ENCODE results near the gene MRPS2. TPM values are rescaled to one million over a fixed set of nuclear protein-coding genes. Genes with fewer than 3 reads are reported as not detected.
"Not testable (repeated sequence)": the region's sequence is repeated elsewhere in the genome, so short reads cannot be mapped to it uniquely, and the experiment has no call there.

Gene MRPS2
- total RNA-seq, result 13.9 TPM

DNA sequence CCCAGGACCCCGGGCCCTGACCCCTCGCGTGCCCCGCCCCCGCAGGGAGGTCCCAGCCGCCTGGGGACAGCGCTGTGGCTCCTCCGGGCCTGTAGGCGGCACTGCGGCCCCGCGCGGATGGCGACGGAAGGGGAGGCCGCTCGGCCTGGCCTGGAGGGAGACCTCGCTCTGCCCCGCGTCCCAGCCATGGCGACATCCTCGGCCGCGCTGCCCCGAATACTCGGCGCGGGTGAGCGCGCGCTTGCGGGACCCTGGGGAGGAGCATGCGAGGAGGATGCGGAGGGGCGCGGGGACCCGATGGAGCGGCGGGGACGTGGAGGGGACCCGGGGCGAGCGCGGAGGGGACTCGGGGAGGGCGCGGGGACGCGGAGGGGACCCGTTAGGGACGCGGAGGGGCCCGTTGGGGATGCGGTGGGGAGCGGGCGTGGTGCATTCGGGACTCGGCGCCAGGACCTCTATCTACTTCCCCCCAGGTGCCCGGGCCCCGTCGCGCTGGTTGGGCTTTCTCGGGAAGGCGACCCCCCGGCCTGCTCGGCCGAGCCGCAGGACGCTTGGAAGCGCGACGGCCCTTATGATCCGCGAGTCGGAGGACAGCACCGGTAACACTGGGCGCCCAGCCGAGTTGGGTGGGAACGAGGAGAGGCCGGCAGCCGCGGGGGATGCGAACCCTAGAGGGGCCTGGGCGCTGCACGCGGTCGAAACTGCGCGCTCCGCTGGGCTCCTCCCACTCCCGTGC, at the start of gene MRPS2:
Gene MRPS2, plus strand, starts transcription at position 158 of the 736 bp plus-strand sequence. Its CDS starts 29 bp downstream, at position 187.
- FAIRE-seq, result no peak
- DNase-seq (ENCODE audit: low spot score in 2 of 2), result peak; percentile 95 to 96

DNA sequence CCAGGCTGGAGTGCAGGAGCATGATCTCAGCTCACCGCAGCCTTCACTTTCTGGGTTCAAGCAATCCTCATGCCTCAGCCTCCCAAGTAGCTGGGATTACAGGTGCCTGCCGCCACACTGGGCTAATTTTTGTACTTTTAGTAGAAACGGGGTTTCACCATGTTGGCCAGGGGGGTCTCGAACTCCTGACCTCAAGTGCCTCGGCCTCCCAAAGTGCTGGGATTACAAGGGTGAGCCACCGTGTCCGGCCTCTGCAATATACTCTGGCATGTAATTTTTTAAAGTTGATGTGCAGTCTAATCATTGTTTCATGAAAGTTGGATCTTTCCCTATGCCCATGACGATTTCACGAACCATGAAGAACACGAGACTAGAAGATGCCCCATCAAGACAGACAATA, 49.5 kb upstream of the MRPS2 start:
- no peak for FAIRE-seq

DNA sequence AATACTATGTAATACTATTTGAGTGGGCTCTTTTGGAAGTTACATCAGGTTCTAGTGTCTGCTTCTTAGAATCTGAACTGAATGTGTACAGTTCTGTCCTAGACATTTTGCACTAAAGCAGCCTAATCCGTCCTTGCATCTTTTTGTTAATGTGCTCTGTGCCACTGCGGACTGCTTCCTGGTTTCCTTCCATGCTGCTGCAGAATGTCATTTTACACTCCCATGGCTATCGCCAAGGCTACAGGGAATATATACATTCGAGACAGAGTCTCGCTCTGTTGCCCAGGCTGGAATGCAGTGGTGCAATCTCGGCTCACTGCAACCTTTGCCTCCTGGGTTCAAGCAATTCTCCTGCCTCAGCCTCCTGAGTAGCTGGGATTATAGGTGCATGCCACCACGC, 48.6 kb upstream of the MRPS2 start:
- not testable (repeated sequence) for DNase-seq (ENCODE audit: low spot score in 2 of 2); FAIRE-seq

More for the DNA sequence above, 49.5 kb upstream of the MRPS2 start:
- DNase-seq (ENCODE audit: low spot score in 2 of 2), result no peak

DNA sequence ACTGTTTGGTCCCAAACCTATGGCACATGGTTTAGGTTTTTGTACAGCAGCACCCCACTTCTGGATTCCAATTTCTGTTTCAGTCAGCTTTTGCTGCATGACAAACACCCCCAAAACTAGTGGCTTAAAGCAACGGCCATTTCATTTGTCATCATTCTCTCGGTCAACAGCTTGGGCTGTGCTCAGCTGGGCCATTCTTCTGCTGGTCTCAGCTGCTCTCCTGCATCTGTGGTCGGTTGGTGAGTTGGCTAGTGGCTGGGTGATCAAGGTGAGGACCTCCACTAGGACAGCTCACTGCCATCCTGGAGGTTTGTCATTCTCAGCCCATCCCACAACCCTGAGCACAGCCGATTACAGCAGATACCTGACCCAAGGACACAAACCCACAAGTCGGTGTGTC, 45.7 kb upstream of the MRPS2 start:
- FAIRE-seq (no peak), DNase-seq (ENCODE audit: low spot score in 2 of 2) (no peak)

DNA sequence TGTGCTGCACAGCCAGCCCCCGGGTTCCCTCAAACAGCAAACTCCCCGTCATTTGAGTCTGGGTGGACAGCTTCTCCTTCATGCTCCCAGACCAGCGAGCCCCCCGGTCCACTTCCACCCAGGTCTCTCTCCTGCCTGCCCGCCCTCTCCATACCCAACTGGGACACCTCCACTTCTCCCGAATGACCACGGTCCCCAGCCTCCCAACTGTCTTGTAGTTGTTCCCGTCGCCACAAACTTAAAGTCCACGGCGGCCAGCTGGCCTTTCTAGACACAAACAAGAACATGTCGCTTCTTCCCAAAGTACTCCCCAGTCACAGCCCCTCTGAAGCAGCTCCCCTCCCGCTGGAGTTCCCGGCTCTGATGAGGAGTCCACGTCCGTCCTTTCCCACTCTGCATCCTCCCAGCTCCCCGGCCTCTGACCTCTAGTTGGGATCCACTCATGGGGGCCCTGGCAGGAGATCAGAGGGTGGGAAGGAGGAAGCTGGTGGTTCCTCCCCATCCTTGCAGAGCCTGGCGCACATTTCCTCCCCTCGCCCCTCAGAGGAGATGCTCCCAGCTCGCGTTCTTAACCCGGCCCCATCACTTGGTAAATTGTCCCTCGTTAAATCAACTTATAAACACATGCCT, 45.0 kb upstream of the MRPS2 start:
- FAIRE-seq (no peak), DNase-seq (ENCODE audit: low spot score in 2 of 2) (no peak)

DNA sequence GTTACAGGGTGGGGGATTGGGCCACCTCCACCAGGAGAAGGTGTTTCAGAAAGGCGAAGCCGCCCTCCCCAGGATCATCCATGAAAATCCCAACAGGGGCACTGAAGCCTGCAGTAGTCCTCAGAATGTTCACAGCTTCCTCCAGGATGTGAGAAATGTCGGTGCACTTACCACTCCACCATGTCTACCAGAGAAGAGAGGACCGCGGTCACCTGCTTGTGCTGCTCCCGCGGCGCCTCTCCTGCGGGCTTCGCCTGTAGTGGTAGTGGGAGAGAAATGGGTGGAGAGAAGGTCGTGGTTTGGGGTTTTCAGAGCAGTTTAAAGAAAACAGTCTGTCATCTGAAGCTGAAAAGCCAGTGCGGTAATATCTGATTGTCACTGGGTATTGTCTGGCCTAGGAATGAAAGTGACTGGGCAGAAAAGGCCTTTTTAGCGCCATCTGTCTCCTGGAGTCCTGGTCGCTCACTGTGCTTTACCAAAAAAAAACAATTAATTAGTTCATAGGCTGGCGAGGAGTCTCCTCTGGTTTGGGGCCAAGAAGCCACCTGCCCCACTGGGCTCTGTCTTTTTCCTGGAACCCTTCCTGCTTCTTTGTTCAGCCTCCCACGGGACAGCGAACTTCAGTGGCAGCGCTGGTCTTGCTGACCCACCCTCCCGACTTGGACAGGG, 43.9 kb upstream of the MRPS2 start:
- FAIRE-seq, result no peak
- no peak for DNase-seq (ENCODE audit: low spot score in 2 of 2)

DNA sequence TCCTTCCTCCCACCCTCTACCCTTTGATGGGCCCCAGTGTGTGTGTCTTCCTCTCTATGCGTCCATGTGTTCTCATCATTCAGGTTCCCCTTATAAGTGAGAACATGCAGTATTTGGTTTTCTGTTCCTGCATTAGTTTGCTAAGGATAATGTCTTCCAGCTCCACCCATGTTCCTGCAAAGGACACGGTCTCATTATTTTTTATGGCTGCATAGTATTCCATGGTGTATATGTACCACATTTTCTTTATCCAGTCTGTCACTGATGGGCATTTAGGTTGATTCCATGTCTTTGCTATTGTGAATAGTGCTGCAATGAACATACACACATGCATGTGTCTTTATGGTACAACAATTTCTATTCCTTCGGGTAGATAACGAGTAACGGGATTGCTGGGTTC, 42.0 kb upstream of the MRPS2 start:
- not testable (repeated sequence) for FAIRE-seq; DNase-seq (ENCODE audit: low spot score in 2 of 2)

DNA sequence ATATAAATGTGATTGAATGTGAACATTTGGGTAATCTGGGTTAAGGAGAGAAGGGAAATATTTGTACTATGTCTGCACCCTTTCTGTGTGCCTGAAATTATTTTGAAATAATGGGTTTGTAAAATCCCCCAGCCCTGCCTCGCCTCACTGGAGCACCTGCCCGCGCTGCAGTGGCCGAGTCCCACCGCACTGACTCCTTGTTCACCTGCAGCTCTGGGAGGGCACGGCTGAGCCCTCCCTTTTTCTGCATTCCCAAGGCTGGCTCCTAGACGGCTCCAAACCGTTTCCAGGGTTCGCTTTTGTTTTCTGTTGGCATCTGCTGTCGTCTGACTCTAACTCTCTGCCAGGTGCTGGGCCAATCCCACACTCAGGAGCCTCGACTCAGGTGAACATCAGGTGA, 38.5 kb upstream of the MRPS2 start:
- FAIRE-seq, result no peak
- DNase-seq (ENCODE audit: low spot score in 2 of 2), result no peak

DNA sequence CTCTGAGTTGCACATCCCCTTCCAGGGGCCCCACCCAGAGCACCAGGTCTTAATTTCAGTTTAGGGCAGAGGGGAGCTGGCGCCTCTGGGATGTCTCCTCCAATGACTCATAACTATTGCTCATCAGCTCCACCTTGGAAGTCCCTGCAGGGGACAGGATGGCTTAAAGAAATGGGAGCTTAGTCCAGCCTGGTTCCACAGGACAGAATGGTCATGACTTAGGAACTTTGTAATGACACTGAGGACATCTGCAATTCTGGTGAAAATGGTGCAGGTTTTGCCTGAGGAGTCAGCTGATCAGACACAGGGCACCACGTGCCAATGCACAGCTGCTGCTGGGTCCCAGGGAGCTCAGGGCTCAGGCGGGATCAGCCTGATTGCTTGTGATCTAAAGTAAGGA, 37.3 kb upstream of the MRPS2 start:
- FAIRE-seq (no peak), DNase-seq (ENCODE audit: low spot score in 2 of 2) (no peak)

DNA sequence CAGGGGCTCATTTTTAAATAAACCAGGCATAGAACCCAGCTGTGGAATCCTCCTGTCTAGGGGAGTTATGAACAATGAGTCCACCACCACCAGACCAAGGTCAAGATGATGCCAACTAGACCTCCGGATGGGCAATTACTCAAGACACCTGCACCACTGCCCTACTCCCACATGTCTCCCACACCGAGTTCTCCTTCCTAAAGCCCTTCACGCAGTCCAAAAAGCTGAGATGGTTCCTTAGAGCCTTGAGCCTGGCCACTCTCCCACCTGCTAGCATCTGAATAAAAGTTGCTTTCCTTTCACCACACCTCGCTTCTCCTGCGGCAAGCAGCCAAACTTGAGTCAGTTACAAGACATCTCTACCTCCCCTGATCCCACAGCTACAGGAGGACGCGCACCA, 36.3 kb upstream of the MRPS2 start:
- DNase-seq (ENCODE audit: low spot score in 2 of 2) (no peak), FAIRE-seq (no peak)

DNA sequence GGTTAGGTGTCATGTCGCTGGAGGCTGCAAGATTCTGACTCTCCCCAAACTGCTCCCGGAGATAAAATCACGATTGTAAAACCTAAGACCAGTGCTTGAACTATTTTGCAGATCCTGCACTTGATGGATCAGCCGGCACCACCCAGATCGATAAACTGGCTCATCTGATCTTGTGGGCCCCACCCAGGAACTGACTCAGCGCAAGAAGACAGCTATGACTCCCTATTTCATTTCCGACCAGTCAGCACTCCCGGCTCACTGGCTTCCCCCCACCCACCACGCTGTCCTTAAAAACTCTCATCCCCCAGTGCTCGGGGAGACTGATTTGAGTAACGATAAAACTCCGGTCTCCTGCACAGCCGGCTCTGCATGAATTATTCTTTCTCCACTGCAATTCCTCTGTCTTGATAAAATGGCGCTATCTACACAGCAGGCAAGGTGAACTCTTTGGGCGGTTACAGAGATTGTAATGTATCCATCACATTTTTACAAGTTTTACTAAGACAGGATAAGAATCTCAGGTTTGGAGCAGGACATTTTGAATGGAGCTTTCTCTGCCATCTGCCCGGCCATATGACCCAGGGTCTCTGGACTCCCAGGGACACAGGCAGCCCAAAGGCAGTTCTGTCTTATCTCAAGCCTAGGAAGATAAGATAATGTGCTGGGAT, 31.5 kb upstream of the MRPS2 start:
- FAIRE-seq (no peak), DNase-seq (ENCODE audit: low spot score in 2 of 2) (no peak)

DNA sequence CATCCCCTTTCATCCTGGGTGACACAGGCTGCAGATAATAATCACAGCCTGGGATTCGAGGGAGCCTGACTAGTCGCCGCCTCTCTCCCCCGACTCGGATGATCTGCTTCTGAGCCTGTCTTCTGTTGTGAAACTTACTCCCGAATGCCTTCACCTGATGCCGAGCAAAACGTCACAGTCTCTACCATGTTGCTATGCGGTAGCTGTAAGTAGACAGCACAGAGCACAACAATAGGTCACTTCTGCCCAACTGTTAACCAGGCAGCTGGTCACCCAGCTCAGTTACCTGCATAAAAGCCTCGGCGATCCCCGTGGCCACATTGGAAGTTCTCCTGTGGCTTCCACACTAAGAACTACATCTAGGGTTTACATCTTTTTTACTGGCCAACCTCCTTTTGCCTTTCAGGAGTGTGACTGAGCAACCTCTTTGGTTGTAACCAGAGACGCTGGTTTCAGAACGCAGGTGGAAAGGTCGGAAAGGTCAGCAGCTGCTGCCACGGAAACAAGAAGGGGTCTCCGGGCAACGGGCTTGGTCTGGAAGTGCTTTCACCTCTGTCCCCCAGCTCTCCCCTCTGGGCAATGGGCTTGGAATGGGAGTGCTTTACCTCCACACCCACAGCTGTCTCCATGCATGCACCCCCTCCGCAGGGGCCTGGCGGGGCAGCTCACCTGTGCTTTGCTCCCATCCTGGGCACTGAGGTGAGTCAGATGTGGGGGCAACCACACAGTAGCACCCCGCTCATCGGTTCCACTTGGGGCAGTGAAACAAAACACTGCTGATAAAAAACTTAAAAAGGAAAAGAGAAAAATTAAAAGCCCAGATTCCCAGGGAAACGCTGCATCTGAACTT, 28.5 kb upstream of the MRPS2 start:
- FAIRE-seq (no peak), DNase-seq (ENCODE audit: low spot score in 2 of 2) (no peak)

DNA sequence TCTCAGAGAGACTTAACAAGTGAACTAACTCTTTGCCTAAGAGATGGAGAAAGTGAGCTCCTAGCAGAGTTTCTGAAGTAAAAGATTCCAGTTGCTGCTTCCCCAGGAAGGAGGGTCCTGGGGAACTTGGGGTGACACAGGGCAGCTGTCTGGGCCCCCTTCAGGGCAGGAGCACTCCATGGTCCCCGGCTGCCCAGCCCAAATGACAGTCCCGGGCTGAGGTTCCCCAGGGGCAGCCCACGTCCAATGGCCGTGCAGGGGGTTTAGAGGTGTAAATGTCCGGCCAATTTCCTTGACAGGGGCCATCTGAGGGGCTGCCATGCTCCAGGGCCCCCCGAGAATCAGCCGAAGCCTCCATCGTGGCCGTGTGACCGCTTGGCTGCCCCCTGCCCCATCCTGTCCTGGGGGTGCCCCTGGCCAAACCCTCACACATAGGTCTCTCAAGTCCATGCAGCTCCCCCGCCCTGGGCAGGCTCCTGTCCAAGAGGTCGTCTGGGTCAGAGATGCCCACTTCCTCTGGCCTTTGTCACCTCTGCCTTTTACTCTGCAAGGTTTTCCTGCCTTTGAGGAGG, 26.4 kb upstream of the MRPS2 start:
- no peak for FAIRE-seq
- DNase-seq (ENCODE audit: low spot score in 2 of 2), result no peak

DNA sequence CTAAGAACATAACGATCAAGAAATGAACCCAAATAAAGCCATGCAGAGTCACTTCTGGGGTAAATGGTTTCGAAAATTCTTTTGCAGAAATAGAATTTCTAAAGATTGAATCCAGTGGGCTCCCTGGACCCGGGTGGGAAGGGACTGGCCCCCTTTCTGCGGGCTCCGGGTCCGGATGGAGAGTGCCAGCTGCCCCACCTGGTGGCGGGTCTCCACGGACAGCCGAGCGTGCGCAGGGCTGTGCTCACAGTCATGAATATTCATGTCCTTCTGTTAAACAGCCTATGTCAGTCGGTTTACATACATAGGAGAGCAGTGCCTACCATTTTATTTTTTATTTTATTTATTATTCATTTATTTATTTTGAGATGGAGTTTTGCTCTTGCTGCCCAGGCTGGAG, 25.6 kb upstream of the MRPS2 start:
- peak in 1 of 2 donors; percentile 73 for DNase-seq (ENCODE audit: low spot score in 2 of 2)
- FAIRE-seq, result no peak

DNA sequence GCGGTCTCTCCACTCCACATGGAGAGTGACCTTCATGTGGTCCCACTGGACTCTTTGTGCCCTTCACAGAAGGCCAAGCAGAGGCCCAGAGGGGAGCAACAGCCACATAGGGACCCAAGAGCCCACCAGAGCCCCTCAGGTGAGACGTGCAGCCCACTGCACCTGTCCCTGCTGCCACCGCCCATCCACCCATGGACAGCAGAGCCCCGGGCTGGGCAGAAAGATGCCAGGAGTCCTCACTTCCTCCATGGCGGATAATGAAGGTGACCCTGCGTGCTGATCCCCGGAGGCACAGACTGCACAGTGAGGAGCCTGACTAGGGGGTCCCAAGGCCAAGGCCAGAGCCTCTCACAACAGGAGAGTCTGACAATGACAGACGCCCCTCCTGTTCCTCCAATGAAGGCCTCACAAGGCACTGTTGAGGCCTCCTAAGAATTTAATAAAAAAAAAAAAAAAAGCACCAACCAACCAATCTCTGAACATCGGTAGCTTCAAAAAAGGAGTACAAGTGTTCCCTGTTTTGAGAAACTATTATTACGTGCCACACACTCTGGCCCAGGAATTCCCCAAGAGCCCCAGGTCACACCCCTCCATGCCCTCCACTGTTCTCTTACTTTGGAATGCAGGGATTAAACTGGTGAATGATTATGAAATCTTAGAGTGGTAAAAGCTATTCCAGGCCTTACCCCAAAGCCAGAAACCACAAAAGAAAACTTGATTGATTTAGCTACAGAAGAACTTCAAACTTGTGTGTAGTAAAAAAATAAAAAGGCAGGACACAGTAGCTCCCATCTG, 23.7 kb upstream of the MRPS2 start:
- DNase-seq (ENCODE audit: low spot score in 2 of 2) (no peak), FAIRE-seq (no peak)

DNA sequence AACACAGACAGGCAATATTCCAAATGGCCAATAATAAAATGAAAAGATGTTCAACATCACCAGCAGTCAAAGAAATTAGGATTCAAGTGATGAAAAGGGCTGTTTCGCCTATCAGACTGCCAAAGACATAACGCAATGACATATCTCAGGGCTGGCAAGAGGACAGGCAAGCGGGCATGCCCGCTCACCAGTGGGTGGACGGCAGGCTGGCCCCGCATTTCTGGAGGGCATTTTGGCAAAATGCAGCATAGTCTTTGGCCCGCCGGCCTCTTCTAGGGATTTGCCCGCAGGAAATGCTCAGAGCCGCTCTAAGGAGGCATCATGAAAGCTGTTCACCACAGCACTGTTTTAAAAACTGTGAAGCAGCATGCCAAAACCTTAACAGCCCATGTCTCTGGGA, 22.3 kb upstream of the MRPS2 start:
- no peak for DNase-seq (ENCODE audit: low spot score in 2 of 2)

DNA sequence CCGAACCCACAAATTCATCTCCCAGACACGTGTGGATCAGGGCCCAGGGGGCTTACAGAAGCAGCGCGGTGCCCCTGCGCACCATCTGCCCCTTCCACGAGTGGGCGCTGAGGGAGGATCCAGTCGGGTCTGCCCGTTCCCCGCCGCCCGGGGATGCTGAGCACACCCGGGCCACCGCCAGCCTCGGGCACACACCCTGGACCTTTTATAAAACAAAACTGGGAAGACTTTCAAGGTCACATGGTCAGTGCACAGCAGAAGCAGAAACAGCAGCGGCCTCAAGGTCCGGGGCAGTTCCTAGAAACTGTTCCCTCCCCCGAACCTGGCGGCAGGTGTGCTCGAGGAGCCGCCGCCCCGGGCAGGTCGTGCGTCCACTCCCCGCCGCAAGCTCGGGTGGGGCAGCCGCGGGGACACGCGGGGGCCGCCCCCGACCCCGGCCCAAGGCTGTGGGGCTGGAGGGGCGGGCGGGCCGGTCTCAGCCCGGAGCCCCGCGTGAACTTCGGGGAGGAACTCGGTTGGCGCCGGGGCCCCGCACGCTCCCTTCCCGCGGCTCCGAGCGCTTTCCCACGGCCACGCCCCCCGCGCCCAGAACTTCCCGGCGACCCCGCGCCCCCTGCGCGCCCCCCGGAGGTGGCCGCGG, 21.5 kb upstream of the MRPS2 start:
- DNase-seq (ENCODE audit: low spot score in 2 of 2) (peak; percentile 61 to 65), FAIRE-seq (no peak)

More for the DNA sequence above, 22.3 kb upstream of the MRPS2 start:
- no peak for FAIRE-seq

DNA sequence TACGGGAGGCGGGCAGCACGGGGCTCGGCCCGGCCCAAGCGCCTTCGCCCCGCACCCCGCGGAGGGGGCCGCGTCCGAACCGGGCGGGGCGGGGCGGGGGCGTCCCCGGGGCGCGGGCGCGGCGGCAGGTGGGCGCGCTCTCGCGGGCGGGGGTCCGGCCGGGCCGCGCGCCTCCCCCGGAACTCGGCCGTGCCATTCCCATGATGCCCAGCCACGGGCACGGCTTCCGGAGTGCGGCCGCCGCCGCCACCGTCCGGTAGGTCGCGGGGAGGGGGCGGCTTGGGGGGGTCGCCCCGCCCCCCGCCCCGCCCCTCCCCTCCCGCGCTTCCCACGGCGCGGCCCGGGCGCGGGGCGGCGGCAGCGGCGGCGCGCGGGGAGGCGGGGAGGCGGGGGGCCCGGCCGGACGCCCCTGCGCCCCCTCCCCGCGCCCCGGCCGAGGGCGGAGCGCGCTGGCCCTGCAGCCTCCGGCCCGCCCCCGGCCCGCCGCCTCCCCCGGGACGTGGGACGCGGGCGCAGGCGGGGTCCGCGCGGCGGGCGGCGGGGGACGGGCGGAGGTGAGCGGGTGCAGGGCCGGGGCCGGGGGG, 20.9 kb upstream of the MRPS2 start, which contains the start of gene PPP1R26:
Gene PPP1R26, plus strand, starts transcription at position 314 of the 584 bp plus-strand sequence. CDS start 4,729 bp downstream, outside the sequence.
- no peak for FAIRE-seq
- DNase-seq (ENCODE audit: low spot score in 2 of 2), result peak; percentile 63 to 75

Measured in frontal cortex (tissue), 4 donors.